DMS 273 (cell line): ENCODE data around the gene PAX2.
A peak's percentile ranks its signal among the peaks of the same experiment; 100 is the strongest.

Experiments used
- DNase-seq: peaks from one replicate; lab custom pipeline; 2025; ENCODE audit not compliant: unreplicated experiment; lab: John Stamatoyannopoulos, UW

Gene PAX2

DNA sequence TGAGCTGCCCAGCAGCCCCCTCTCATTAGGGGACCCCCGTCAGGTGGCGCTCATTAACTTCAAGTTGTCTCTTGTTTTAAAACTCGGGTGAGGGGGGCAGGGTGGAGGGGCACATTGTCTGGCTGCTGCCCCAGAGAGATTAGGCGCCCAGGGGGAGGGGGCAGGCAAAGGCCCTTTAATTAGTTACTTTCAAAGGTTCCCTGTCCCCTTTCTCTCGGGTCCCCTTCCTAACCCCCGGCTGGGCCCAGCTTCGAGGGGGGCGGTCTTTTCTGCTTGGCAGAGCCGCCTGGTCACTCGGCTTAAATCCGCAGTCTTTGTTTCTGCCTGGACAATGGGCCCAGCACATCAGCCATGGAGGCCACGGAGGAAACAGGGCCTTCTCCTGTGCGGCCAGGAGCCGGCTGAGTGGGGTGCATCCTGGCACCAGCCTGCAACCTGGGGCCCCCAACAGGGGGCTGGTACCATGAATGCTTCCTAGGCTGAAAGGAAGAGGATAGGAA lies 128.5 kb downstream of the PAX2 start:
- no peak for DNase-seq

DNA sequence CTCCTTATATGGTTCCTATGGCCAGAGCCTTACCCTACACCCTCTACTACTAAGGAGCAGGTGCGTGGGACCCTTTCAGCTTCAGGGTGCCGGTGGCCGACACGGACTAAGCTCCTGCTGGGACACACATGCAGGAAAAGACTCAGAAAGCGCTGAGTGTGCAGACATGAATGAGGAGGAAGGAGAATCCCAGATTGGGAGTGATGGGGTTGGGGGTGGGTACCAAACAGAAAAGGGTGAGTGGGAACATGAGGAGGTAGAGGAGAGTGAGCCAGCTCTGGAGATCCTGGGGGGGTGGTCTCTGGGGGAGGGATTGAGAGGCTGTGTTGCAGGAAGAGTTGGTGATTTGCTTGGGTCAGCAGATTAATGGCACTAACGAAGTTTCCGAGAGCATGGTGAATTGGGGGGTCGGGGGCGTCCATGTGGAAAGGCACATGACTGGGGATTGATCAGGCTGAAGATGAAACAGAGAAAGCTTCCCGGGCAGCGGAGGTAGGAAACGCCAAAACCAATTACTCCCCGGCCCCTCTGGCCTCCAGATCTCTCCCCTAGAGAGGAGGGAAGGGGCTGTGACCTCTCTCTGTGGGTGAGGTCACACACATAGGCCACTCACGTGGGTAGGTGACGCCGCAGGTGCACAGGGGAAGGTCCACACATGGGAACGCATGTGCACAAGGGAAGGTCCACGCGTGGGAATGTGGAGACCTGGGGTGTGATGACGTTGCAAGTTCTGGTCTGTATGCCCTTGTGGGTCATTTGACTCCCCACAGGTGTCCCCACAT lies 129.5 kb downstream of the PAX2 start:
- DNase-seq, result no peak

DNA sequence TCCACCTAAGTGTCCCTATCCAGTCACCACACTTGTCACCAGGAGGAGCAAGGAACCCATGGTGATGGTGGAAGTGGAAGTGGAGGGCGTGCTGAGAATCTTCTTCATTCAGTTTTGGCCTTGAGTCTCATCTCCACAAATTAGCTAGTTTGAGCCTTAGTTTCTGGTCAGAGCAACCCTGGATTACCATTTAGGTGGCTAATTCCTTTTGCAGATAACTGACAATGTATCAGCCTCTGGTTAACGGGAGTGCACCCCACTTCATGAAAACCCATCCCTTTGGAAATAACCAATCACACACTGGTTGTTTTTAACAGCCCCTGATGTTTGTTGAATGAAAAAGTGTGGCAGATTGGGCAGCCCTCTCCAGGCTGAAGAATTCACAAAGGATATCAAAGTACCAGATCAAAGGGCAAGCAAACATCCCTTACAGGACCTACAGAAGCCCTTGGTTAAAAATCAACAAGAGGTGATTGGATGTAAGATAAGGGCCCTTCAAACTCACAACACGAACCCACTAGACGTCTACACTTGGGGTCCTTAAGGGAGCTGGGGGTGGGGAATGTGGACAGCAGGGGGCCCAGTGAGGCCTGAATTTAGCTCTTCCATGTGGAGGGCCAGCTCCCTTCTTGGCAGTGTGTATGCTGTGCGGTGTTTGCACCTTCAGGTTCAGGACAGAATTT lies 130.2 kb downstream of the PAX2 start:
- no peak for DNase-seq

DNA sequence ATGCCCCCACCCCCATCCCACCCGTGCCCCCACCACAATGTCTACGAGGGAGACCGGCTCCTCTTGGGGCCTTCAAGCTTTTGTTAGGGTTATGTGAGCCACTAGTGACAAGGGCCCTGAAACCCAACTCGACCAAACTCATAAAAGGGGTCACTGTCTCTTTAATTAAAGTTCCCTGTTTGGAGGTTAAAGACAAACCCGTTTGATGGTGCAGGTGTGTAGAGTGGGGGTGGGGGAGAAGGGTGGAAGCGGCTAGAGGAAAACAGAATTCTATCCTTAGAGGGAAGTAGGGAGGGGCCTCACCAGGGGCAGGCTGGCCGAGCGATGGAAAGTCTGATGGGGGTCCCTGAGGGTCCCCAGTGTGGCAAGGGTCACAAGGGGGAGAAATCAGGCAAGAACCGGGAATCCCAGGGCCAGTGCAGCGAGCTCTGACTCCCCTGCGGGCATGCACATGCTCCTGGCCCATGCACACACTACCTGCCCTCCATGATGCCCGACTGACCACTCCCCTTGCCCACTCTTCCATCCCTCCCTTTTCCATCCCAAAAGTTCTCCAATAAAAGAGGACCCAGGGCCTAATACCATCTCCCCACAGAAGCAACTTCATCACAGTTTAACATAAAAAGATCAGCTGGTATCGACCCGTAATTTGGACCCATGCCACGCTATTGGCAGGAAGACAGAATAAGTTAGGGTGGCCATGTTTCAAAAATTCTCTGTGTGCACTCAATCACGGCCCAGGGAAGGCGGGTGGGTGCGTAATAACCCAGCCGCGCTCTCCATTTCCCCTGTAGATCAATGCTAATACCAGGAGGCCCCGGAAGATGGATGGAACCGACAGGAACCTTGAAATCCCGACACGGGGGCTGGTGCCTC lies 131.4 kb downstream of the PAX2 start:
- no peak for DNase-seq

DNA sequence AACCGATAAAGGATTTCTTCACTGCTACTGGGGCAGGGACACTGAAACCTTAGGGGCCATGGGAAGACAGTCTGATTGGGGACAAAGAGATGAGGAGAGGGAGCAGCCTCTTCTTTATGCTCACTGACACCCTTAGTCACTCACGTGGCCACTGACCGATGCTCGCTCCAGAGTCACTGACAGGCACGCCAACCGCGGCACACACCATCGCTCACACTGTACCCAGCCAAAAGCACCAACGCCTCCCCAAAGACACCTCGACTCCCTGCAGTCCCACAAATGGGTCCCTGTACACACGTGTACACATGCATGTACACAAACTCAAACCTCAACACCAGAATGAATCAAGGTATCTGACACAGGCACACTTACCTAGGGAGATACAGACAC lies 132.1 kb downstream of the PAX2 start:
- no peak for DNase-seq

DNA sequence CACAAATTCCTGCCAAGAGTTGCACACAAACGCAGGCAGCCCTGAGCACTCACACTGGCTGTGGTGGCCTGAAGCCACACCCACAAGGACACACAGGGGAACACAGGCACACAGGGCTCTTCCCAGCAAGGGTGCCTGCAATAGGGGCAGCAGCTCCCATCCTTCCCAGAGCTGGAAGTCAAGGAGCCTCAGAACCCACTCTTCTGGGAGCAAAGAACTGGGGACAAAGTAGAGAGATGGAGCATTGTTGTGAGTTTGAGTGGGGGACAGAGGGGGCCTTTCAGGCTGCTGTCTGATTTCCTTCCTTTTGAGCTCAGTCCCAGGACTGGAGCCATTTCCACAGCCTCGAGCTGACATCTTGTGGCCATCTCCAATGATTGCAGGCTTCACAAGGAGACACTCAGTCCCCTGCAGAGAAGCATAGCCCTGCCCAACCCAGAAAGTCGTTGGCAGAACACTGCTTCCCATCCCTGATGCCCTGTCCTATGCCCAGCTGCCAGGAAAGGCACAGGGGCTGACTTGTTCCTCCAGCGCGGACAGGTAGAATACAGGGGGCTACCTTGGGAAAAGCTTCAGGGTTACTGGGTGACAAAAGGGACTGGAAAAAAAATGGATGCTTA lies 133.0 kb downstream of the PAX2 start:
- peak; percentile 79 for DNase-seq
